H9 (cell line): ENCODE measurements around the gene SDK2. TPM values are rescaled to one million over a fixed set of nuclear protein-coding genes. Genes with fewer than 3 reads are reported as not detected.

Experiments
- DNase-seq: peaks from one replicate; pipeline ENCODE4 v3.0.0-alpha.2; 2017
- H2AFZ ChIP-seq: one replicate; pipeline ENCODE4 v1.6.1; 2013; ENCODE audit warnings: mild to moderate bottlenecking, low read length, control low read depth, moderate library complexity
- H2AK5ac ChIP-seq: 2 replicates; pipeline ENCODE4 v1.6.1; 2013; ENCODE audit warnings: low read length, control low read depth, mixed read lengths; ENCODE audit not compliant: insufficient read length
- H2BK120ac ChIP-seq: one replicate; pipeline ENCODE4 v1.6.1; 2013; ENCODE audit warnings: low read depth, mild to moderate bottlenecking, low read length, control low read depth, inconsistent platforms; ENCODE audit not compliant: poor library complexity, severe bottlenecking
- H2BK12ac ChIP-seq: 2 replicates; pipeline ENCODE4 v1.6.1; 2013; ENCODE audit warnings: low read length, control low read depth, mixed read lengths, low read depth; ENCODE audit not compliant: insufficient read length
- H2BK15ac ChIP-seq: 2 replicates; pipeline ENCODE4 v1.6.1; 2013; ENCODE audit warnings: low read depth, low read length, control low read depth
- H2BK20ac ChIP-seq: one replicate; pipeline ENCODE4 v1.6.1; 2013; ENCODE audit warnings: low read depth, mild to moderate bottlenecking, low read length, control low read depth, inconsistent platforms; ENCODE audit not compliant: poor library complexity, severe bottlenecking
- H2BK5ac ChIP-seq: 2 replicates; pipeline ENCODE4 v1.6.1; 2013; ENCODE audit warnings: low read length, control low read depth, mixed read lengths; ENCODE audit not compliant: insufficient read length
- H3K14ac ChIP-seq: 2 replicates; pipeline ENCODE4 v1.6.1; 2013; ENCODE audit warnings: low read length, control low read depth; ENCODE audit not compliant: insufficient read depth
- H3K18ac ChIP-seq: 2 replicates; pipeline ENCODE4 v1.6.1; 2013; ENCODE audit warnings: low read depth, mild to moderate bottlenecking, mixed read lengths, low read length, control low read depth; ENCODE audit not compliant: insufficient read length
- H3K23ac ChIP-seq: 2 replicates; pipeline ENCODE4 v1.6.1; 2013; ENCODE audit warnings: low read length, control low read depth, mixed read lengths, low read depth; ENCODE audit not compliant: insufficient read length
- H3K23me2 ChIP-seq: 2 replicates; pipeline ENCODE4 v1.6.1; 2013; ENCODE audit warnings: low read depth, mild to moderate bottlenecking, mixed read lengths, low read length, control low read depth; ENCODE audit not compliant: insufficient read length, poor library complexity, severe bottlenecking
- H3K27ac ChIP-seq: 2 replicates; pipeline ENCODE4 v1.5.1; 2013; ENCODE audit warnings: low read length, control low read depth, mixed read lengths, low read depth; ENCODE audit not compliant: insufficient read length
- H3K27me3 ChIP-seq: 2 replicates; pipeline ENCODE4 v1.6.1; 2013; ENCODE audit warnings: low read length, control low read depth, inconsistent platforms; ENCODE audit not compliant: insufficient read depth
- H3K4ac ChIP-seq: 2 replicates; pipeline ENCODE4 v1.6.1; 2013; ENCODE audit warnings: low read depth, mild to moderate bottlenecking, control low read depth, inconsistent platforms, low read length, moderate library complexity
- H3K4me1 ChIP-seq: 2 replicates; pipeline ENCODE4 v1.6.1; 2013; ENCODE audit warnings: low read length, control low read depth, inconsistent platforms; ENCODE audit not compliant: insufficient read depth
- H3K4me2 ChIP-seq: 2 replicates; pipeline ENCODE4 v1.6.1; 2013; ENCODE audit warnings: low read length, control low read depth, mixed read lengths; ENCODE audit not compliant: insufficient read length, insufficient read depth
- H3K56ac ChIP-seq: 2 replicates; pipeline ENCODE4 v1.6.1; 2013; ENCODE audit warnings: low read depth, mild to moderate bottlenecking, mixed read lengths, low read length, control low read depth; ENCODE audit not compliant: insufficient read length
- H3K79me1 ChIP-seq: 2 replicates; pipeline ENCODE4 v1.6.1; 2013; ENCODE audit warnings: low read depth, mild to moderate bottlenecking, moderate library complexity, low read length, control low read depth, inconsistent platforms; ENCODE audit not compliant: insufficient read depth, poor library complexity, severe bottlenecking
- H3K79me2 ChIP-seq: 2 replicates; pipeline ENCODE4 v1.6.1; 2013; ENCODE audit warnings: low read length, control low read depth, inconsistent platforms; ENCODE audit not compliant: insufficient read depth
- H3K9ac ChIP-seq: 2 replicates; pipeline ENCODE4 v1.6.1; 2013; ENCODE audit warnings: low read length, control low read depth, mixed read lengths; ENCODE audit not compliant: insufficient read length; ENCODE audit errors: extremely low read depth
- H3K9me3 ChIP-seq: one replicate; pipeline ENCODE4 v1.6.1; 2013; ENCODE audit warnings: low read depth, low read length, inconsistent platforms; ENCODE audit not compliant: control insufficient read depth
- H3T11ph ChIP-seq: one replicate; pipeline ENCODE4 v1.6.1; 2013; ENCODE audit warnings: mild to moderate bottlenecking, low read length, control low read depth, inconsistent platforms
- H4K20me1 ChIP-seq: one replicate; pipeline ENCODE4 v1.6.1; 2013; ENCODE audit not compliant: control insufficient read depth, insufficient read length, insufficient read depth
- H4K5ac ChIP-seq: 2 replicates; pipeline ENCODE4 v1.6.1; 2013; ENCODE audit warnings: low read depth, mild to moderate bottlenecking, mixed read lengths, low read length, control low read depth; ENCODE audit not compliant: insufficient read length
- H4K8ac ChIP-seq: replicated peaks from 2 replicates; pipeline ENCODE4 v1.6.1; 2013; ENCODE audit warnings: low read length, control low read depth, mixed read lengths, low read depth; ENCODE audit not compliant: insufficient read length
- H4K91ac ChIP-seq: 2 replicates; pipeline ENCODE4 v1.6.1; 2013; ENCODE audit warnings: low read depth, mild to moderate bottlenecking, moderate library complexity, mixed read lengths, low read length, control low read depth; ENCODE audit not compliant: insufficient read length
- H3K27ac Mint-ChIP-seq, 3 experiments: 2 replicates in 2 of 3; 3 replicates in 1 of 3; pipeline ENCODE4 v1.8.0; 2020 to 2021; ENCODE audit warnings: mixed read lengths in 3 of 3, mild to moderate bottlenecking in 1 of 3, moderate library complexity in 1 of 3
- H3K27me3 Mint-ChIP-seq: 2 replicates; pipeline ENCODE4 v1.8.0; 2021; ENCODE audit warnings: low read depth, mild to moderate bottlenecking, moderate library complexity, mixed read lengths
- H3K36me3 Mint-ChIP-seq, 3 experiments: 2 replicates in 2 of 3; 3 replicates in 1 of 3; pipeline ENCODE4 v1.8.0; 2020 to 2021; ENCODE audit warnings: low read depth in 3 of 3, mixed read lengths in 3 of 3; ENCODE audit not compliant: insufficient read depth in 1 of 3
- H3K4me1 Mint-ChIP-seq, 2 experiments: 2 replicates each; pipeline ENCODE4 v1.8.0; 2020; ENCODE audit warnings: mixed read lengths in 2 of 2
- H3K4me3 Mint-ChIP-seq, 2 experiments: 2 replicates in 1 of 2; 3 replicates in 1 of 2; pipeline ENCODE4 v1.8.0; 2020 to 2021; ENCODE audit warnings: mild to moderate bottlenecking in 2 of 2, mixed read lengths in 2 of 2, moderate library complexity in 1 of 2
- H3K9me3 Mint-ChIP-seq, 2 experiments: 2 replicates in 1 of 2; 3 replicates in 1 of 2; pipeline ENCODE4 v1.8.0; 2020; ENCODE audit warnings: mild to moderate bottlenecking in 2 of 2, mixed read lengths in 2 of 2, moderate library complexity in 1 of 2
- CTCF ChIP-seq: fragments of 200-600 bp; sonication (generic); conservative IDR thresholded peaks from 3 replicates; pipeline ENCODE4 v1.8.0; 2021; ENCODE audit warnings: antibody characterized with exemption, mild to moderate bottlenecking
- WGBS: extraction: QIAGEN DNeasy Blood & Tissue Kit; methylation state at CpG from one replicate; pipeline ENCODE4 v1.1.7; 2013; ENCODE audit warnings: missing lambda C conversion rate, low lambda C conversion rate, mixed read lengths; ENCODE audit not compliant: insufficient read length; ENCODE audit errors: extremely low coverage; 5-methylcytosine and 5-hydroxymethylcytosine counted together
- total RNA-seq: library from RNA; stranded (reverse); gene quantifications from 2 replicates; pipeline ENCODE4 v1.2.1, GENCODE V29; 2021

Gene SDK2
- total RNA-seq, 1 experiment from 2014 or later, result 9.1 TPM

- no peak overlapping the region for H2BK5ac ChIP-seq
- WGBS, result no CpG with 5 or more reads among the region's 6 CpGs
- H3K4me3 Mint-ChIP-seq, result no peak overlapping the region
- no peak overlapping the region for H2AFZ ChIP-seq
- no peak overlapping the region for H3K4ac ChIP-seq
- H2BK120ac ChIP-seq, result no peak overlapping the region
- no peak overlapping the region for H4K91ac ChIP-seq
- H4K8ac ChIP-seq, result no peak overlapping the region
- no peak for TF ChIP-seq CTCF
- no peak overlapping the region for H3K14ac ChIP-seq
- no peak overlapping the region for H3K27ac ChIP-seq
- H3K36me3 Mint-ChIP-seq, result peaks cover 11 to 21% (median 13%) of the 10 kb centered on the region in 3 experiments
- peak overlapping the region in 1 of 3 experiments; percentile 23; a peak in 2 of 7 replicates for H3K27ac Mint-ChIP-seq
- no peaks in the 10 kb centered on the region; the same call in 1 of the 2 replicates for H3K4me1 ChIP-seq
- H3K27me3 Mint-ChIP-seq, result no peaks in the 10 kb centered on the region; the same call in 1 of the 2 replicates
- H3K27me3 ChIP-seq, result no peaks in the 10 kb centered on the region
- H3K23me2 ChIP-seq, result no peaks in the 10 kb centered on the region
- H4K5ac ChIP-seq, result no peak overlapping the region
- H3K9ac ChIP-seq, result no peak overlapping the region
- peaks cover 8% of the 10 kb centered on the region for H3K9me3 ChIP-seq
- peaks cover 16 to 17% of the 10 kb centered on the region in 2 experiments for H3K9me3 Mint-ChIP-seq
- no peaks in the 10 kb centered on the region for H3K79me2 ChIP-seq
- H2BK20ac ChIP-seq, result no peak overlapping the region
- no peak overlapping the region for H2BK15ac ChIP-seq
- DNase-seq, result no peak
- H3K56ac ChIP-seq, result no peak overlapping the region
- no peak overlapping the region for H3T11ph ChIP-seq
- no peaks in the 10 kb centered on the region for H3K79me1 ChIP-seq
- H4K20me1 ChIP-seq, result no peaks in the 10 kb centered on the region
- no peak overlapping the region for H3K4me2 ChIP-seq
- no peak overlapping the region for H2AK5ac ChIP-seq
- H3K18ac ChIP-seq, result no peak overlapping the region
- H3K4me1 Mint-ChIP-seq, result peaks cover 12 to 20% of the 10 kb centered on the region in 2 experiments
- no peak overlapping the region for H3K23ac ChIP-seq
- H2BK12ac ChIP-seq, result no peak overlapping the region
Measured at GRCh38 chr17:73485130-73485529, 159.1 kb downstream of the SDK2 start.
